IPS DF 19.7 (cell line): ENCODE measurements around the gene FBXL12.
A peak's percentile ranks its signal among the peaks of the same experiment; 100 is the strongest.
"Not testable (repeated sequence)": the region's sequence is repeated elsewhere in the genome, so short reads cannot be mapped to it uniquely, and the experiment has no call there.

Experiments
- DNase-seq: peaks from one replicate; pipeline ENCODE4 v3.0.0-alpha.2; 2013; ENCODE audit warnings: low read depth, low spot score

FBXL12 gene

GRCh38 chr19:9792206-9793070, 26.4 kb downstream of the FBXL12 start:
- peak; percentile 76 for DNase-seq

GRCh38 chr19:9791552-9792205, 27.2 kb downstream of the FBXL12 start:
- peak; percentile 81 for DNase-seq

GRCh38 chr19:9791073-9791367, 27.9 kb downstream of the FBXL12 start:
- not testable (repeated sequence) for DNase-seq

- not testable (repeated sequence) for DNase-seq
Observed at GRCh38 chr19:9789579-9789978, 29.3 kb downstream of the FBXL12 start.

- DNase-seq = no peak
Observed at GRCh38 chr19:9789066-9789465, 29.8 kb downstream of the FBXL12 start.

GRCh38 chr19:9788604-9789003, 30.3 kb downstream of the FBXL12 start:
- not testable (repeated sequence) for DNase-seq

- DNase-seq = no peak
Observed at GRCh38 chr19:9786819-9787218, 32.1 kb downstream of the FBXL12 start.

GRCh38 chr19:9786342-9786741, 32.5 kb downstream of the FBXL12 start:
- no peak for DNase-seq

GRCh38 chr19:9785367-9786331, 33.2 kb downstream of the FBXL12 start:
- DNase-seq = peak; percentile 82

- DNase-seq = not testable (repeated sequence)
Observed at GRCh38 chr19:9784163-9784496, 34.7 kb downstream of the FBXL12 start.

DNA sequence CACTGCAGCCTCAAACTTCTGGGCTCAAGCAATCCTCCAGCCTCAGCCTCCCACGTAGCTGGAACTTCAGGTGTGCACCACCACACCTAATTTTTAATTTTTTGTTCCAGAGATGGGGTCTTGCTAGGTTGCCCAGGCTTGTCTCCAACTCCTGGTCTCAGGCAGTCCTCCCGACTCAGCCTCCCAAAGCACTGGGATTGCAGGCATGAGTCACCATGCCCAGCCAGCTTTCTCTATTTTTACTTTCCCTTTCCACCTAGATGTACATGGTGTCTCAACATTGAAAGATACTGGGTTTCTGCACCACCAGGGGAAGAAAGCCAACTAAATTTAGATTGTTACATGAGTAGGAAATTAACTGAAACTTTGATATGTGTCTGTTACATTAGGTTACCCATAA, 36.5 kb downstream of the FBXL12 start:
- no peak for DNase-seq

DNA sequence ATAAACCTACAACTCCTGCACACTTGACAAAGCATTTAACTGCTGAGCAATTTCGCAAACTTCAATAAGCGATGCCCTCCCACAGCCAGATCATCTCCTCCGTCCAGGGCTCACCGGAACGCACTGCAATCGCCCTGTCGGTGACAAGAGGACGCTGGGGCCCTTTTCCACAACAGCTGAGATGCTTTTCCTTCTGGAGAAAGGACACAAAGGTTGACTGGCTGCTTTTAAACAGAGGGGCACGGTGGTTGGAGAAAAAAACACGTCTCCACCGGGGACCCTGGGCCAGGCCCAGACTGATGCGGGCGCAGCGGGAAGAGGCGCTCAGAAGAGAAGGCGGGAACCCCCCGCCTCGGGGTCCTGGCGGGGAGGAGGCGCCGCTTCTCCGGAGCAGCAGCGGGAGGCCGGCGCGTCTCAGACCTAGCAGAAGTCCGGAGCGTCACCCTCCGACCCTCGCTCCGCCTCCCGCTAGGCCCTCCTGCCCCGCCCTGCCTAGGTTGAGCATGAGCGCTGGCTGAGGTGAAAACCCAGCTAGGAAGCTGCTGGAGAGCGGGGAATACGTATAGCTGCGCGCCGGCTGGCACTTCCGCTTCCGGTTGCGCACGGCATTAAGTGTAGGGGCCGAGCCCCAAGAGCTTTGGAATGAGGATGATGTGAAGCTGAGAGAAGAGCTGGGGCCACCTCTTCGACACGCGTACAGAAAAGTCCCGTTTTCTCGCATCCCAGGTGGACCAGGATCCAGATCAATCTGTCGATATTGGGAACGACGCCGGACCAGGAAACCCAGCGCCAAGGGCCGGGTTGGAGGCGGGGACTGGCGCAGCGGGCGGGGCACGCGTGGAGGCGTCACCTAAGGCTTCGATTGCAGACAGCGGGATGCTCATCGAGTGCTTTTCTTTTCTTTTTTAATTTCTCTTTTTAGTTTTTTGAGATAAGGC, 50.4 kb downstream of the FBXL12 start, which contains the start of gene ZNF846:
ZNF846 (minus strand) TSS at position 564 of the 938 bp plus-strand sequence. CDS start 3,788 bp downstream, outside the sequence.
- peak; percentile 93 for DNase-seq
